HEK293T (cell line): ENCODE measurements around the gene EDN1.

Experiments
- CTCF ChIA-PET: fragments of 350-600 bp; formaldehyde crosslinking; extraction: SDS; loops from one replicate; lab custom pipeline; 2021; ENCODE audit warnings: antibody characterized with exemption, inconsistent platforms; lab: Yijun Ruan, JAX
- POLR2A ChIA-PET: fragments of 350-600 bp; formaldehyde crosslinking; extraction: SDS; loops from one replicate; lab custom pipeline; 2020; ENCODE audit warnings: antibody characterized with exemption, inconsistent platforms; lab: Yijun Ruan, JAX
- DNase-seq: peaks from one replicate; pipeline ENCODE4 v3.0.0; 2012; ENCODE audit warnings: mixed read lengths; ENCODE audit errors: extremely low spot score
- ARNT ChIP-seq: fragments of 450-650 bp; IDR thresholded peaks from 2 replicates; pipeline ENCODE4 v1.6.1; 2017; ENCODE audit warnings: mild to moderate bottlenecking
- BHLHE40 ChIP-seq: fragments of 450-650 bp; IDR thresholded peaks from 2 replicates; pipeline ENCODE4 v1.6.1; 2016; ENCODE audit warnings: mild to moderate bottlenecking, moderate library complexity, borderline replicate concordance
- CTBP1 ChIP-seq: fragments of 450-650 bp; IDR thresholded peaks from 2 replicates; pipeline ENCODE4 v1.6.1; 2016; ENCODE audit warnings: borderline replicate concordance
- ELF4 ChIP-seq: fragments of 450-650 bp; IDR thresholded peaks from 2 replicates; pipeline ENCODE4 v1.6.1; 2017; ENCODE audit warnings: antibody characterized with exemption
- FOXK2 ChIP-seq: fragments of 450-650 bp; IDR thresholded peaks from 2 replicates; pipeline ENCODE4 v1.6.1; 2016; ENCODE audit warnings: mild to moderate bottlenecking
- FOXM1 ChIP-seq: fragments of 450-650 bp; IDR thresholded peaks from 2 replicates; pipeline ENCODE4 v1.6.1; 2017; ENCODE audit warnings: mild to moderate bottlenecking, borderline replicate concordance
- HDGF ChIP-seq: fragments of 450-650 bp; IDR thresholded peaks from 2 replicates; pipeline ENCODE4 v1.6.1; 2017; ENCODE audit warnings: antibody characterized with exemption, borderline replicate concordance
- L3MBTL2 ChIP-seq: fragments of 450-650 bp; conservative IDR thresholded peaks from 2 replicates; pipeline ENCODE4 v1.6.1; 2016; ENCODE audit warnings: mild to moderate bottlenecking
- LEF1 ChIP-seq: fragments of 450-650 bp; IDR thresholded peaks from 2 replicates; pipeline ENCODE4 v1.6.1; 2017; ENCODE audit warnings: mild to moderate bottlenecking, borderline replicate concordance
- NFRKB ChIP-seq: fragments of 450-650 bp; IDR thresholded peaks from 2 replicates; pipeline ENCODE4 v1.6.1; 2016; ENCODE audit warnings: mild to moderate bottlenecking, moderate library complexity
- PKNOX1 ChIP-seq: fragments of 450-650 bp; IDR thresholded peaks from 2 replicates; pipeline ENCODE4 v1.6.1; 2016
- SP1 ChIP-seq: fragments of 450-650 bp; IDR thresholded peaks from 2 replicates; pipeline ENCODE4 v1.6.1; 2017
- SUZ12 ChIP-seq: fragments of 450-650 bp; IDR thresholded peaks from 2 replicates; pipeline ENCODE4 v1.6.1; 2016; ENCODE audit warnings: mild to moderate bottlenecking
- TARDBP ChIP-seq: fragments of 450-650 bp; IDR thresholded peaks from 2 replicates; pipeline ENCODE4 v1.6.1; 2016
- ZNF384 ChIP-seq: fragments of 450-650 bp; IDR thresholded peaks from 2 replicates; pipeline ENCODE4 v1.6.1; 2016

The EDN1 gene

GRCh38 chr6:12344961-12345693 is 55.0 kb downstream of the EDN1 start:
- CTCF ChIA-PET = no interaction called here
- no peak for DNase-seq
- POLR2A ChIA-PET = no interaction called here
- TF ChIP-seq ZNF384 (no peak), HDGF (no peak), NFRKB (no peak), ARNT (no peak), CTBP1 (no peak), PKNOX1 (no peak), ELF4 (no peak), L3MBTL2 (no peak), BHLHE40 (no peak)

DNA sequence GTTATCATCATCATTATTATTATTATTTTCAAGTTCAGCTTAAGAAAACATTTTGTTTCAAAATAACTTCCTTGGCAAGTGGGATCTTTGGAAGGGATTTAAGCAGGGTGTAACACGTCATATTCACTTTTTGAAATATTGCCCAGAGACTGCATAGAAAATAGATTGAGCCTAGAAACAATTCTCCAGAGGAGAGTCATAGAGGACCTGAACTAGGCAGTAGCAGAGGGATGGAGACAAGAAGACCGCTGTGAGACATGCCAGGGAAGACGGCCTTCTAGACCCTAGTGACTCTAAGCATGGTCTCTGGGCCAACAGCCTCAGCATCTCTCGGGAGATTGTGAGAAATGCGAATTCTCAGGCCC is 55.5 kb downstream of the EDN1 start:
- no peak for TF ChIP-seq FOXK2
- no peak for TF ChIP-seq ARNT
- no peak for TF ChIP-seq ELF4
- no peak for TF ChIP-seq CTBP1
- TF ChIP-seq SP1 = no peak
- no peak for TF ChIP-seq NFRKB
- no peak for TF ChIP-seq TARDBP
- TF ChIP-seq ZNF384 = no peak
- TF ChIP-seq HDGF = no peak
- TF ChIP-seq BHLHE40 = no peak
- TF ChIP-seq PKNOX1 = no peak
- TF ChIP-seq L3MBTL2 = no peak
- TF ChIP-seq LEF1 = no peak
- TF ChIP-seq FOXM1 = no peak
- TF ChIP-seq SUZ12 = no peak
- POLR2A ChIA-PET = no interaction called here
- DNase-seq = no peak
- CTCF ChIA-PET = no interaction called here
